Measurements from ENCODE around the gene SNX3.

DNA sequence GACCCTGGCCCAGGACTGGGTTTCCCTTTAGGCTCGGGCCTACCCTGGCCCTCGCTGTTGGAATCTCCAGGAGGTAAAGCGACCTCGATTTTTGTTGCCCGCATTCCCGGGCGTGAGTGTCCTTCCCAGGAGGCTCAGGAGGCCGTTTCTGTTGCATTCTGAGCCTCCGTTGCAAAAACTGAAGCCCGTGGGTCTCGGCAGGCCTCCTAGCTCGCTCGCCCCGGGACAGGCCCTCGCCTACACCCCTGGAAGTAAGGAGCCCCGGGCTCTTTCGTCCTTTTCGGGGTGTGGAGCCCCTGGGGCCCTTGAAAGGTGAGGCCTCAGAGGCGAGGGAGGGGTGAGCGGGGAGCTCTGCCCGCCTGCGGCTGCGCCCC is 92.8 kb downstream of the SNX3 start:
- TF ChIP-seq EZH2 (IDR thresholded peaks at IDR 0.05; ENCODE audit: low read depth), result no peak
- TF ChIP-seq, protein P1, sequence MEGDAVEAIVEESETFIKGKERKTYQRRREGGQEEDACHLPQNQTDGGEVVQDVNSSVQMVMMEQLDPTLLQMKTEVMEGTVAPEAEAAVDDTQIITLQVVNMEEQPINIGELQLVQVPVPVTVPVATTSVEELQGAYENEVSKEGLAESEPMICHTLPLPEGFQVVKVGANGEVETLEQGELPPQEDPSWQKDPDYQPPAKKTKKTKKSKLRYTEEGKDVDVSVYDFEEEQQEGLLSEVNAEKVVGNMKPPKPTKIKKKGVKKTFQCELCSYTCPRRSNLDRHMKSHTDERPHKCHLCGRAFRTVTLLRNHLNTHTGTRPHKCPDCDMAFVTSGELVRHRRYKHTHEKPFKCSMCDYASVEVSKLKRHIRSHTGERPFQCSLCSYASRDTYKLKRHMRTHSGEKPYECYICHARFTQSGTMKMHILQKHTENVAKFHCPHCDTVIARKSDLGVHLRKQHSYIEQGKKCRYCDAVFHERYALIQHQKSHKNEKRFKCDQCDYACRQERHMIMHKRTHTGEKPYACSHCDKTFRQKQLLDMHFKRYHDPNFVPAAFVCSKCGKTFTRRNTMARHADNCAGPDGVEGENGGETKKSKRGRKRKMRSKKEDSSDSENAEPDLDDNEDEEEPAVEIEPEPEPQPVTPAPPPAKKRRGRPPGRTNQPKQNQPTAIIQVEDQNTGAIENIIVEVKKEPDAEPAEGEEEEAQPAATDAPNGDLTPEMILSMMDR (conservative IDR thresholded peaks at IDR 0.05), result no peak
